Upper lobe of right lung (tissue), 1 donor: ENCODE data around the gene ENOX1. TPM values are rescaled to one million over a fixed set of nuclear protein-coding genes. Genes with fewer than 3 reads are reported as not detected.
A peak's percentile ranks its signal among the peaks of the same experiment; 100 is the strongest.

ENCODE experiments used
- ATAC-seq: fragments of 200-7000 bp; cut with Tn5 transposase; one replicate; pipeline ENCODE4 v1.9.1; 2020; ENCODE audit warnings: mild to moderate bottlenecking, moderate library complexity
- DNase-seq: peaks from one replicate; pipeline ENCODE4 v3.0.0-alpha.2; 2020
- H3K27ac ChIP-seq: fragments of 200-600 bp; one replicate; pipeline ENCODE4 v1.8.0; 2022
- H3K27me3 ChIP-seq: fragments of 200-600 bp; one replicate; pipeline ENCODE4 v1.8.0; 2022; ENCODE audit warnings: mild to moderate bottlenecking
- H3K36me3 ChIP-seq: fragments of 200-600 bp; one replicate; pipeline ENCODE4 v1.8.0; 2022
- H3K4me1 ChIP-seq: fragments of 200-600 bp; one replicate; pipeline ENCODE4 v1.8.0; 2022
- H3K4me3 ChIP-seq: fragments of 200-600 bp; one replicate; pipeline ENCODE4 v1.8.0; 2022; ENCODE audit warnings: mild to moderate bottlenecking
- H3K9me3 ChIP-seq: fragments of 200-600 bp; one replicate; pipeline ENCODE4 v1.8.0; 2022
- intact Hi-C: fragments of 100-400 bp; cut with DNase I; formaldehyde crosslinking; loops from one replicate; pipeline ENCODE4 v1.11.0; 2022
- total RNA-seq: library from RNA; stranded (reverse); fragmentation: NEBNext Ultra II Directional; extraction: Animal tissue kit (Norgen Biotek cat#: 25700); gene quantifications from one replicate; pipeline ENCODE4 v1.2.1, GENCODE V29; 2021
- TF ChIP-seq, protein P1 (sequence below): fragments of 200-600 bp; IDR thresholded peaks from one replicate; pipeline ENCODE4 v1.8.0; 2022; ENCODE audit warnings: antibody characterized with exemption
- donor health status: DM: no; HTN: yes; CAD: no; lungs with severe emphysema.

ENOX1 gene
- total RNA-seq, 1 donor from 2014 or later, result 0.69 TPM

DNA sequence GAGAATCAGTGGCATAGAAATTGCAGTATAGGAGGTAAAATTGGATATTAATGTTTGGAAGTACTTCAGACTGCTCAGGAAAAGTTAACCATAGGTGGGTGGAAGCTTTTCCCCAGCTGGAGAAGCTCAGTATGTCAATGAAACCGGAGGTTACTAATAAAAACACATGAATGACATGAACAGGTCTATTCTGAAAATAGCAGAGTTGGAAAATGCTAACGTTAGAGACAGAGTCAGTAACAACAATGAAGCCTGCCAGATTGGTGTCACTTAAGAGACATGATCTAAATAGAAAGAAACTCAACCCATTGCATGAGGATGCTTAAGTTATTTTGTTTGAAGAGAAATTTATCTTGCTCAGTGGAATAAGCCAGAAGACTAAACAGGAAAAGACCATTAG, 398.9 kb downstream of the ENOX1 start:
- intact Hi-C loops, result no loop called here
- no peak overlapping the region for H3K4me3 ChIP-seq
- ATAC-seq, result no peak
- peaks cover 16% of the 10 kb centered on the region for H3K4me1 ChIP-seq
- no peaks in the 10 kb centered on the region for H3K9me3 ChIP-seq
- TF ChIP-seq, protein P1, sequence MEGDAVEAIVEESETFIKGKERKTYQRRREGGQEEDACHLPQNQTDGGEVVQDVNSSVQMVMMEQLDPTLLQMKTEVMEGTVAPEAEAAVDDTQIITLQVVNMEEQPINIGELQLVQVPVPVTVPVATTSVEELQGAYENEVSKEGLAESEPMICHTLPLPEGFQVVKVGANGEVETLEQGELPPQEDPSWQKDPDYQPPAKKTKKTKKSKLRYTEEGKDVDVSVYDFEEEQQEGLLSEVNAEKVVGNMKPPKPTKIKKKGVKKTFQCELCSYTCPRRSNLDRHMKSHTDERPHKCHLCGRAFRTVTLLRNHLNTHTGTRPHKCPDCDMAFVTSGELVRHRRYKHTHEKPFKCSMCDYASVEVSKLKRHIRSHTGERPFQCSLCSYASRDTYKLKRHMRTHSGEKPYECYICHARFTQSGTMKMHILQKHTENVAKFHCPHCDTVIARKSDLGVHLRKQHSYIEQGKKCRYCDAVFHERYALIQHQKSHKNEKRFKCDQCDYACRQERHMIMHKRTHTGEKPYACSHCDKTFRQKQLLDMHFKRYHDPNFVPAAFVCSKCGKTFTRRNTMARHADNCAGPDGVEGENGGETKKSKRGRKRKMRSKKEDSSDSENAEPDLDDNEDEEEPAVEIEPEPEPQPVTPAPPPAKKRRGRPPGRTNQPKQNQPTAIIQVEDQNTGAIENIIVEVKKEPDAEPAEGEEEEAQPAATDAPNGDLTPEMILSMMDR, result no peak
- H3K27ac ChIP-seq, result no peak overlapping the region
- DNase-seq, result no peak
- H3K27me3 ChIP-seq, result no peaks in the 10 kb centered on the region
- no peaks in the 10 kb centered on the region for H3K36me3 ChIP-seq

DNA sequence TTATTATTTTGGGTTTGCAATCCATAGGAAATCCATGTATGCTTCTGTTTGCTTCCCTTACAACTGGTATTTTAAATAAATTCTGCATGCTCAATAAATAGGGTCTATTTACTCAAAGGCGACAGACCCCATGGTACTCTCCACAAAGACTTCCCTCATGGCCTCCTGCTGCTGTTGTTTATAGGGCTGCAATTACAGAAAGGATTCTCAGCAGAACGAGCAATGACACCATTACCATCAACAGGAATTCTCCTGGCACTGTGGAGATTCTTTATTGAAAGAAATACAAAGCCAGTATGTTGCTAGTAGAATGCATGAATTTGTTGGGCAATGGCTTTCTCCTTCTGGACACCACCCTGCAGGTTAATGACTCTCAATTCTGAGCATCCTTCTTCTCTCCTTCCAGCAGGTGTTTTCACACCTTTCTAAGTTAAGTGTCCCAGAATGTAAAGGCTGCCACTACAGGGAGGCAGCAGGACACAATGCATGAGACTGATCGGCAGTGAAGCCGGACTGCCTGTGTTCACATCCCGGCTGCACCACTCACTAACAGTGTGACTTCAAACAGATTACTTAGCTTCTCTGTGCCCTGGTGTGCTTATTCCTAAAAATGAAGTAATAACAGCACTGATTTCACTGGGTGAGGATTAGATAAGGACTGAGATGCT, 403.1 kb downstream of the ENOX1 start:
- Histone ChIP-seq H3K4me3 (no peak overlapping the region), H3K4me1 (peaks cover 2% of the 10 kb centered on the region), H3K27ac (no peak overlapping the region), H3K27me3 (no peaks in the 10 kb centered on the region), H3K9me3 (no peaks in the 10 kb centered on the region), H3K36me3 (no peaks in the 10 kb centered on the region)
- DNase-seq (no peak), ATAC-seq (no peak)
- intact Hi-C loops, result no loop called here
- TF ChIP-seq, protein P1, result no peak

DNA sequence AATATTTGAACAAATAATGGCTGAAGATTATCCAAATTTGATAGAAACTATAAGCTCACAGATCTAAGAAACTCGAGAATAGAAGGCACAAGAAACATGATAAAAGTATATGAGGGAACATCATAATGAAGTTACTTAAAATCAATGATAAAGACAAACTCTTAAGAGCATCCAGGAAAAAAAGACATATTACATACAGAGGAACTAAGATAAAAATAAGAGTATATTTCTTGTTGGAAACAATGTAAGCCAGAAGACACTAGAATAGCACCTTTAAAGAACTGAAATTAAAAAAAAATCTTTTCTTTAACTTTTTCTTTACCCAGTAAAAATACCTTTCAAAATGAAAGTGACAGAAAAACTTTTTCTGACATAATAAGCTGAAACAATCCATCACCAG, 407.0 kb downstream of the ENOX1 start:
- no peak for ATAC-seq
- TF ChIP-seq, protein P1, result no peak
- Histone ChIP-seq H3K4me1 (no peaks in the 10 kb centered on the region), H3K9me3 (no peaks in the 10 kb centered on the region), H3K27me3 (no peaks in the 10 kb centered on the region), H3K27ac (no peak overlapping the region), H3K4me3 (no peak overlapping the region), H3K36me3 (no peaks in the 10 kb centered on the region)
- no peak for DNase-seq
- intact Hi-C loops, result no loop called here

DNA sequence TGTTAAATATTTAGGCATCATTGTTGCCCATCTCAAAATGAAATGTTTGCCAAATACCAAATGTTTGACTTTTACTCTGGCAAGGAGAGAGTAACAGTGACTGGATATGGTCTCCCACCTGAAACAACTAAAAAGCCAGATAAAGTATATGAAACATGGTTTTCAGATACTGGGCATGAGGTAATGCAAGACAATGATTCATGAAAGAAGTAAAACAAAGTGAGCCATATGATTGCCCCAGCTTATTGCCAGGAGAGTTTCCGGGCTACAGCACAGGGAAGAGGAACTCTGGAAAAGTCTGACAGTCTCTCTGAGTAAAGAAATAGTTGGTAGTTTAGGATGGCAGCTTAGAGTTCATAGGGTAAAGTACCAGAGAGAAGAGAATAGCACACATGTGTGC, 408.8 kb downstream of the ENOX1 start:
- intact Hi-C loops, result no loop called here
- Histone ChIP-seq H3K4me3 (no peak overlapping the region), H3K36me3 (no peaks in the 10 kb centered on the region), H3K9me3 (no peaks in the 10 kb centered on the region), H3K4me1 (no peaks in the 10 kb centered on the region), H3K27me3 (no peaks in the 10 kb centered on the region), H3K27ac (no peak overlapping the region)
- TF ChIP-seq, protein P1, result no peak
- ATAC-seq, result peak; percentile 50
- no peak for DNase-seq

DNA sequence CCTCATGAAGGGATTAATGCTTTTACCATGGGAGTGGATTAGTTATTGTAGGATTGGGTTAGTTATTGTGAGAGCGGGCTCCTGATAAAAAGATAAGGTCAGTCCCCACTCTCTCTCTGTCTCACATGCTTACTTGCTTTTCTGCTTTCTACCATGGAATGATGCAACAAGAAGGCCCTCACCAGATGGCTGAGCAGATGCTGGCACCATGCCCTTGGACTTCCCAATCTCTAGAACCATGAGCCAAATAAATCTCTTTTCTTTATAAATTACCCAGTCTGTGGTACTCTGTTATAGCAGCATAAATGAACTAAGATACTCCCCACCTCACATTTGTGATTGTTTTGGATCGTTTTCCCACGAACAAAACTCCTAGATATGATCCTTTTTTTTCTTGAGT, 409.6 kb downstream of the ENOX1 start:
- Histone ChIP-seq H3K27ac (no peak overlapping the region), H3K9me3 (no peaks in the 10 kb centered on the region), H3K27me3 (no peaks in the 10 kb centered on the region), H3K4me3 (no peak overlapping the region), H3K36me3 (no peaks in the 10 kb centered on the region), H3K4me1 (no peaks in the 10 kb centered on the region)
- TF ChIP-seq, protein P1, result no peak
- ATAC-seq (no peak), DNase-seq (no peak)
- intact Hi-C loops, result no loop called here

DNA sequence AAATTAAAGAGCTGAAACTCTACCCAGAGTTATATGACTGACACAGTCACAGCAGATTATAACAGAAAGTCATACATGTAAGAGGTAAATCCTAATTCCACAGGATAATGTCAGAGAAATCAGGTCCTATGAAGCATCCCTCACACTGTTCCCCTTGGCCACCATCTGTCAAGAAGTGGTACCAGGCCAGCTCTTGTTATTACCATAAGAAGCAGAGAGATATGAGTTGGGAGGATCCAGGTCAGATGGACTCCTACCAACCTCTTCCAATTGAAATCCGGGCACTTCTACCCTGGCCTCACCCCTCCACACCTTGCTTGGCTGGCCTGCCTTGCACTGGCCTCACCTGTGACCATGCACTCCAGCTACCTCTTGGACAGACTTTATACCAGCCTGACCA, 410.2 kb downstream of the ENOX1 start:
- DNase-seq (no peak), ATAC-seq (no peak)
- intact Hi-C loops, result no loop called here
- Histone ChIP-seq H3K4me3 (no peak overlapping the region), H3K27me3 (no peaks in the 10 kb centered on the region), H3K27ac (no peak overlapping the region), H3K4me1 (no peaks in the 10 kb centered on the region), H3K9me3 (no peaks in the 10 kb centered on the region), H3K36me3 (no peaks in the 10 kb centered on the region)
- TF ChIP-seq, protein P1, result no peak
